OCI-LY1 (cell line): ENCODE data around the gene PNLIPRP2.

Experiments used
- H2AFZ ChIP-seq: fragments of 200-600 bp; sonication (generic), shearing (Covaris generic); 2 replicates; pipeline ENCODE4 v1.6.0; 2014; ENCODE audit warnings: antibody characterized with exemption, mild to moderate bottlenecking, low read length
- H3F3A ChIP-seq: fragments of 200-600 bp; sonication (generic), shearing (Covaris generic); 2 replicates; pipeline ENCODE4 v1.6.0; 2014; ENCODE audit warnings: mild to moderate bottlenecking, antibody characterized with exemption, low read length, moderate library complexity; ENCODE audit not compliant: insufficient read depth
- H3K27ac ChIP-seq: fragments of 200-600 bp; sonication (generic); 2 replicates; pipeline ENCODE4 v1.5.1; 2014; ENCODE audit warnings: low read length, mixed run types, mild to moderate bottlenecking, low read depth; ENCODE audit not compliant: poor library complexity, severe bottlenecking
- H3K27me3 ChIP-seq: fragments of 200-600 bp; sonication (generic); 2 replicates; pipeline ENCODE4 v1.6.0; 2014; ENCODE audit warnings: antibody characterized with exemption, mild to moderate bottlenecking, low read length, moderate library complexity; ENCODE audit not compliant: insufficient read depth
- H3K36me3 ChIP-seq: fragments of 200-600 bp; sonication (generic); 2 replicates; pipeline ENCODE4 v1.6.1; 2014; ENCODE audit warnings: mild to moderate bottlenecking, antibody characterized with exemption, low read length, moderate library complexity, mixed read lengths; ENCODE audit not compliant: insufficient read depth
- H3K4me1 ChIP-seq: fragments of 200-600 bp; sonication (generic); 2 replicates; pipeline ENCODE4 v1.5.1; 2014; ENCODE audit warnings: mild to moderate bottlenecking, low read length, moderate library complexity; ENCODE audit not compliant: insufficient read depth, severe bottlenecking
- H3K4me2 ChIP-seq: fragments of 200-600 bp; sonication (generic), shearing (Covaris generic); 2 replicates; pipeline ENCODE4 v1.6.1; 2014; ENCODE audit warnings: low read length
- H3K4me3 ChIP-seq: fragments of 200-600 bp; sonication (generic); 2 replicates; pipeline ENCODE4 v1.5.1; 2014; ENCODE audit warnings: low read length, low read depth, mild to moderate bottlenecking, mixed read lengths; ENCODE audit not compliant: poor library complexity, severe bottlenecking
- H3K79me2 ChIP-seq: fragments of 200-600 bp; shearing (Covaris generic); 2 replicates; pipeline ENCODE4 v1.6.1; 2016; ENCODE audit warnings: mixed run types, low read length, mixed read lengths; ENCODE audit not compliant: insufficient read depth
- H3K9ac ChIP-seq: fragments of 200-600 bp; sonication (generic), shearing (Covaris generic); 2 replicates; pipeline ENCODE4 v1.6.1; 2014; ENCODE audit warnings: mild to moderate bottlenecking, low read length, mixed read lengths
- H3K9me2 ChIP-seq: fragments of 200-600 bp; sonication (generic), shearing (Covaris generic); 2 replicates; pipeline ENCODE4 v1.6.1; 2014; ENCODE audit warnings: low read depth, mild to moderate bottlenecking, low read length, mixed read lengths
- H3K9me3 ChIP-seq: fragments of 200-600 bp; shearing (Covaris generic); 2 replicates; pipeline ENCODE4 v1.6.1; 2014; ENCODE audit warnings: low read length, mixed read lengths
- H4K20me1 ChIP-seq: fragments of 200-600 bp; sonication (generic), shearing (Covaris generic); 2 replicates; pipeline ENCODE4 v1.6.0; 2016; ENCODE audit warnings: mild to moderate bottlenecking, low read length; ENCODE audit not compliant: insufficient read depth
- EZH2 ChIP-seq: fragments of 200-600 bp; sonication (generic), shearing (Covaris generic); IDR thresholded peaks from 2 replicates; pipeline ENCODE4 v1.8.0; 2017; ENCODE audit warnings: borderline replicate concordance, mixed run types, mild to moderate bottlenecking, antibody characterized with exemption, low read length, moderate library complexity, mixed read lengths
- TF ChIP-seq, protein P1 (sequence below): fragments of 200-600 bp; sonication (generic), shearing (Covaris generic); IDR thresholded peaks from 2 replicates; pipeline ENCODE4 v1.5.1; 2017; ENCODE audit warnings: mild to moderate bottlenecking, antibody characterized with exemption, low read length, moderate library complexity, mixed read lengths

Gene PNLIPRP2

DNA sequence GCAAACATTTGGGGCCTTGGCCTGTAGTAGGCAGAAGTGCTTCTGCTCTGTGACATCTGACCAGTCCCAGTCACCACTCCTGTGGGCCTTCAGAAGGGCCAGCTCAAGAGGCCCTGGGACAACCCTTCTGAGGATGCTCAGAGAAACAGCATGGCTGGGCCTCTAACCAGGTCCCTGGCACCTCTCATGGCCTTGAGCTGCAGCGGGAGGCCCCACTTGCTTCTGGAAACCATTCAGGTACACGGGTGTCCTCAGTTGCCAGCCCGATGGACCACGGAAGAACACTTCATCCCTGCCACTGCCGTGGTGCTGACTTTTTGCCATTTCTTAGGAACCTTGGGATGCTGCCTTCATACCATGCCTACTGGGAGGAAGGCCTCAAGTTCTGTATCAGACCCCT is 64.0 kb downstream of the PNLIPRP2 start:
- TF ChIP-seq EZH2 = no peak
- TF ChIP-seq, protein P1, sequence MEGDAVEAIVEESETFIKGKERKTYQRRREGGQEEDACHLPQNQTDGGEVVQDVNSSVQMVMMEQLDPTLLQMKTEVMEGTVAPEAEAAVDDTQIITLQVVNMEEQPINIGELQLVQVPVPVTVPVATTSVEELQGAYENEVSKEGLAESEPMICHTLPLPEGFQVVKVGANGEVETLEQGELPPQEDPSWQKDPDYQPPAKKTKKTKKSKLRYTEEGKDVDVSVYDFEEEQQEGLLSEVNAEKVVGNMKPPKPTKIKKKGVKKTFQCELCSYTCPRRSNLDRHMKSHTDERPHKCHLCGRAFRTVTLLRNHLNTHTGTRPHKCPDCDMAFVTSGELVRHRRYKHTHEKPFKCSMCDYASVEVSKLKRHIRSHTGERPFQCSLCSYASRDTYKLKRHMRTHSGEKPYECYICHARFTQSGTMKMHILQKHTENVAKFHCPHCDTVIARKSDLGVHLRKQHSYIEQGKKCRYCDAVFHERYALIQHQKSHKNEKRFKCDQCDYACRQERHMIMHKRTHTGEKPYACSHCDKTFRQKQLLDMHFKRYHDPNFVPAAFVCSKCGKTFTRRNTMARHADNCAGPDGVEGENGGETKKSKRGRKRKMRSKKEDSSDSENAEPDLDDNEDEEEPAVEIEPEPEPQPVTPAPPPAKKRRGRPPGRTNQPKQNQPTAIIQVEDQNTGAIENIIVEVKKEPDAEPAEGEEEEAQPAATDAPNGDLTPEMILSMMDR = no peak
- no peaks in the 10 kb centered on the region for H3K27me3 ChIP-seq
- H3F3A ChIP-seq = no peaks in the 10 kb centered on the region
- H3K9me2 ChIP-seq = no peaks in the 10 kb centered on the region
- no peaks in the 10 kb centered on the region for H4K20me1 ChIP-seq
- no peak overlapping the region for H2AFZ ChIP-seq
- H3K79me2 ChIP-seq = no peaks in the 10 kb centered on the region
- no peaks in the 10 kb centered on the region for H3K9me3 ChIP-seq
- no peak overlapping the region for H3K4me3 ChIP-seq
- no peak overlapping the region for H3K27ac ChIP-seq
- no peak overlapping the region for H3K9ac ChIP-seq
- no peak overlapping the region for H3K4me2 ChIP-seq
- H3K4me1 ChIP-seq = no peaks in the 10 kb centered on the region
- no peaks in the 10 kb centered on the region for H3K36me3 ChIP-seq

DNA sequence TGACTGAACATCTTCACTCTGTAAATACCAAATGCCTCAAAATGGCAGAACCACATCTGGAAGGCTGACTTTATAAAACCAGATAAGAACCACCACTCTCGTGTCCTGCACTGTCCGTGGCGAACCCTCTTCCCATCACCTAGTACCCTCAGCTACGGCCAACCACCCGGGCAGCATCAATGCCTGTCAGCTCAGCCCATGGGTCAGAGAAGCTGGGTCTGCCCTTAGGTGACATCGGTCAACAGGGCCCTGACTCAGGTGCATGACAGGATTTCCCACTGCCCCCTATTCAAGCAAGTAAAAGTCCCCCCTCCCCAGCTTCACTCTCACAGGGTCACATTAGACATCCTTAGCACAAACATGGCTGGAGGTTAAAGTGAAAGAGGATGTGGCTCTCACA is 65.1 kb downstream of the PNLIPRP2 start:
- no peaks in the 10 kb centered on the region for H3K9me3 ChIP-seq
- no peak overlapping the region for H3K9ac ChIP-seq
- no peaks in the 10 kb centered on the region for H3K9me2 ChIP-seq
- no peaks in the 10 kb centered on the region for H4K20me1 ChIP-seq
- H3F3A ChIP-seq = no peaks in the 10 kb centered on the region
- H3K27ac ChIP-seq = no peak overlapping the region
- H3K4me1 ChIP-seq = no peaks in the 10 kb centered on the region
- no peaks in the 10 kb centered on the region for H3K79me2 ChIP-seq
- no peak overlapping the region for H3K4me2 ChIP-seq
- H3K27me3 ChIP-seq = no peaks in the 10 kb centered on the region
- TF ChIP-seq, protein P1 = no peak
- no peak for TF ChIP-seq EZH2
- H3K36me3 ChIP-seq = no peaks in the 10 kb centered on the region
- no peak overlapping the region for H3K4me3 ChIP-seq
- H2AFZ ChIP-seq = no peak overlapping the region

DNA sequence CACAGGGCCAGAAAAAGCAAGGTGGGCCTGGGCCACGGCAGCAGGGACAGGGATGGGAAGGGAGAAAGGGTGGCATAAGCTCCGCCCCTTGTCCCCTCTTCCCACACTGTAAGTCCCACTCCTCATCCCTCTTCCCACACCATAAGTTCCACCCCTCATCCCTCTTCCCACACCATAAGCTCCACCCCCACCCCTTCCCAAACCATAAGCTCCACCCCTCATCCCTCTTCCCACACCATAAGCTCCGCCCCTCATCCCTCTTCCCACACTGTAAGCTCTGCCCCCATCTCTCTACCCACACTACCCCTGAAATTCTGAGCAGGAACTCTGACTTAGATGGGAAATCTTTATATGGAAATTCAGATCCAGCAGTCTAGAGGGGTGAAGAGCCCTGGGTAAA is 65.9 kb downstream of the PNLIPRP2 start:
- Histone ChIP-seq H3K79me2 (no peaks in the 10 kb centered on the region), H4K20me1 (no peaks in the 10 kb centered on the region), H3K9me3 (no peaks in the 10 kb centered on the region), H3K9ac (no peak overlapping the region), H3K27ac (no peak overlapping the region), H3F3A (no peaks in the 10 kb centered on the region), H3K4me1 (no peaks in the 10 kb centered on the region), H3K4me3 (no peak overlapping the region), H3K36me3 (no peaks in the 10 kb centered on the region), H3K9me2 (no peaks in the 10 kb centered on the region), H3K4me2 (no peak overlapping the region), H3K27me3 (no peaks in the 10 kb centered on the region), H2AFZ (no peak overlapping the region)
- TF ChIP-seq, protein P1 = no peak
- TF ChIP-seq EZH2 = no peak
